ENCODE data around the gene SHTN1.

The SHTN1 gene

GRCh38 chr10:116882639-116883038 is 122.3 kb downstream of the SHTN1 start:
- no peak for TF ChIP-seq EZH2phosphoT487 (IDR thresholded peaks at IDR 0.05; ENCODE audit: borderline replicate concordance, low read length)
- no peak for TF ChIP-seq CTCF (IDR thresholded peaks at IDR 0.05; ENCODE audit: low read depth, low read length, poor library complexity, severe bottlenecking)
- Histone ChIP-seq H3K27me3 (ENCODE audit: control insufficient read depth, low read length) (peaks cover 2% of the 10 kb centered on the region; the same call in 1 of the 2 replicates), H3K79me2 (ENCODE audit: control insufficient read depth, low read length) (no peaks in the 10 kb centered on the region), H3K4me1 (ENCODE audit: control insufficient read depth, low read length) (no peaks in the 10 kb centered on the region), H4K20me1 (ENCODE audit: control insufficient read depth, insufficient read depth, low read depth, low read length) (no peaks in the 10 kb centered on the region), H3K9me3 (ENCODE audit: control insufficient read depth, insufficient read depth, low read length) (no peaks in the 10 kb centered on the region), H3K4me3 (ENCODE audit: low read length) (no peak overlapping the region), H3K9me2 (replicated peaks; ENCODE audit: control insufficient read depth, low read length) (no peaks in the 10 kb centered on the region), H3K4me2 (ENCODE audit: low read length) (no peak overlapping the region), H3F3A (ENCODE audit: control insufficient read depth, insufficient read depth) (no peaks in the 10 kb centered on the region), H3K27ac (ENCODE audit: low read depth, low read length) (no peak overlapping the region), H3K36me3 (ENCODE audit: control insufficient read depth, low read length) (no peaks in the 10 kb centered on the region)

GRCh38 chr10:116880716-116881482 is 124.1 kb downstream of the SHTN1 start:
- peaks cover 2% of the 10 kb centered on the region; the same call in 1 of the 2 replicates for H3K27me3 ChIP-seq (ENCODE audit: control insufficient read depth, low read length)
- H3K36me3 ChIP-seq (ENCODE audit: control insufficient read depth, low read length), result no peaks in the 10 kb centered on the region
- H3K4me3 ChIP-seq (ENCODE audit: low read length), result no peak overlapping the region
- H3K27ac ChIP-seq (ENCODE audit: low read depth, low read length), result no peak overlapping the region
- no peaks in the 10 kb centered on the region for H3K79me2 ChIP-seq (ENCODE audit: control insufficient read depth, low read length)
- no peaks in the 10 kb centered on the region for H3K4me1 ChIP-seq (ENCODE audit: control insufficient read depth, low read length)
- H3F3A ChIP-seq (ENCODE audit: control insufficient read depth, insufficient read depth), result no peaks in the 10 kb centered on the region
- H3K4me2 ChIP-seq (ENCODE audit: low read length), result no peak overlapping the region
- H3K9me2 ChIP-seq (replicated peaks; ENCODE audit: control insufficient read depth, low read length), result no peaks in the 10 kb centered on the region
- no peaks in the 10 kb centered on the region for H4K20me1 ChIP-seq (ENCODE audit: control insufficient read depth, insufficient read depth, low read depth, low read length)
- TF ChIP-seq CTCF (IDR thresholded peaks at IDR 0.05; ENCODE audit: low read depth, low read length, poor library complexity, severe bottlenecking), result no peak
- no peak for TF ChIP-seq EZH2phosphoT487 (IDR thresholded peaks at IDR 0.05; ENCODE audit: borderline replicate concordance, low read length)
- H3K9me3 ChIP-seq (ENCODE audit: control insufficient read depth, insufficient read depth, low read length), result no peaks in the 10 kb centered on the region

GRCh38 chr10:116879817-116880216 is 125.2 kb downstream of the SHTN1 start:
- no peaks in the 10 kb centered on the region for H4K20me1 ChIP-seq (ENCODE audit: control insufficient read depth, insufficient read depth, low read depth, low read length)
- H3F3A ChIP-seq (ENCODE audit: control insufficient read depth, insufficient read depth), result no peaks in the 10 kb centered on the region
- H3K9me3 ChIP-seq (ENCODE audit: control insufficient read depth, insufficient read depth, low read length), result no peaks in the 10 kb centered on the region
- H3K4me3 ChIP-seq (ENCODE audit: low read length), result no peak overlapping the region
- H3K79me2 ChIP-seq (ENCODE audit: control insufficient read depth, low read length), result no peaks in the 10 kb centered on the region
- H3K36me3 ChIP-seq (ENCODE audit: control insufficient read depth, low read length), result no peaks in the 10 kb centered on the region
- TF ChIP-seq CTCF (IDR thresholded peaks at IDR 0.05; ENCODE audit: low read depth, low read length, poor library complexity, severe bottlenecking) (no peak), EZH2phosphoT487 (IDR thresholded peaks at IDR 0.05; ENCODE audit: borderline replicate concordance, low read length) (no peak)
- peaks cover 2% of the 10 kb centered on the region; the same call in 1 of the 2 replicates for H3K27me3 ChIP-seq (ENCODE audit: control insufficient read depth, low read length)
- H3K4me2 ChIP-seq (ENCODE audit: low read length), result no peak overlapping the region
- no peaks in the 10 kb centered on the region for H3K9me2 ChIP-seq (replicated peaks; ENCODE audit: control insufficient read depth, low read length)
- H3K4me1 ChIP-seq (ENCODE audit: control insufficient read depth, low read length), result no peaks in the 10 kb centered on the region
- no peak overlapping the region for H3K27ac ChIP-seq (ENCODE audit: low read depth, low read length)

Measured in DOHH2 (cell line).